Activated CD4-positive, alpha-beta T cell treated with anti-CD3 and anti-CD28 coated beads for 36 hours (primary cell): ENCODE results near the gene CNTNAP2. TPM values are rescaled to one million over a fixed set of nuclear protein-coding genes. Genes with fewer than 3 reads are reported as not detected.
A peak's percentile ranks its signal among the peaks of the same experiment; 100 is the strongest.

Experiments used
- ATAC-seq: fragments of 200-7000 bp; cut with Tn5 transposase; one replicate; pipeline ENCODE4 v1.10.0; 2021; ENCODE audit warnings: mild to moderate bottlenecking, moderate library complexity
- CTCF ChIA-PET: fragments of 350-600 bp; sonication (Branson Sonifier 250); formaldehyde crosslinking; loops from one replicate; lab custom pipeline; 2021; ENCODE audit warnings: antibody characterized with exemption; lab: Charles Lee
- POLR2A ChIA-PET: fragments of 350-600 bp; sonication (Branson Sonifier 250); formaldehyde crosslinking; loops from one replicate; lab custom pipeline; 2021; ENCODE audit warnings: antibody characterized with exemption, inconsistent platforms; lab: Charles Lee
- DNase-seq: peaks from one replicate; pipeline ENCODE4 v3.0.0-alpha.2; 2020
- H3K27ac Mint-ChIP-seq: one replicate; pipeline ENCODE4 v1.8.0; 2021; ENCODE audit warnings: mixed read lengths
- H3K27me3 Mint-ChIP-seq: one replicate; pipeline ENCODE4 v1.8.0; 2021; ENCODE audit warnings: mixed read lengths
- H3K36me3 Mint-ChIP-seq: one replicate; pipeline ENCODE4 v1.8.0; 2021; ENCODE audit warnings: low read depth, mixed read lengths
- H3K4me1 Mint-ChIP-seq: one replicate; pipeline ENCODE4 v1.8.0; 2021; ENCODE audit warnings: mixed read lengths
- H3K4me3 Mint-ChIP-seq: one replicate; pipeline ENCODE4 v1.8.0; 2021; ENCODE audit warnings: mild to moderate bottlenecking, moderate library complexity, mixed read lengths
- H3K9me3 Mint-ChIP-seq: one replicate; pipeline ENCODE4 v1.8.0; 2021; ENCODE audit warnings: low read depth, mixed read lengths
- intact Hi-C, 2 experiments: fragments of 100-400 bp; cut with DNase I in 1 of 2; cut with micrococcal nuclease in 1 of 2; formaldehyde crosslinking; loops; one replicate each; pipeline versions ENCODE4 v1.14.2 to v1.15.1; 2022 to 2024; cut with DNase I, micrococcal nuclease
- total RNA-seq, 2 experiments: library from RNA; stranded (reverse); gene quantifications; one replicate each; pipeline ENCODE4 v1.2.3, GENCODE V29; 2021

The CNTNAP2 gene
- total RNA-seq, 2 experiments from 2014 or later: not detected

GRCh38 chr7:146701166-146701565 lies 584.6 kb downstream of the CNTNAP2 start:
- DNase-seq (no peak), ATAC-seq (no peak)
- Mint-ChIP-seq H3K27ac (no peak overlapping the region), H3K4me3 (no peak overlapping the region), H3K36me3 (no peaks in the 10 kb centered on the region), H3K4me1 (no peaks in the 10 kb centered on the region), H3K27me3 (no peaks in the 10 kb centered on the region), H3K9me3 (peaks cover 6% of the 10 kb centered on the region)
- intact Hi-C loops: no loop called here
- CTCF ChIA-PET: no interaction called here
- POLR2A ChIA-PET: no interaction called here

GRCh38 chr7:146702898-146703297 lies 586.3 kb downstream of the CNTNAP2 start:
- DNase-seq (no peak), ATAC-seq (no peak)
- Mint-ChIP-seq H3K27ac (no peak overlapping the region), H3K27me3 (no peaks in the 10 kb centered on the region), H3K4me1 (no peaks in the 10 kb centered on the region), H3K4me3 (no peak overlapping the region), H3K36me3 (no peaks in the 10 kb centered on the region), H3K9me3 (peaks cover 2% of the 10 kb centered on the region)
- intact Hi-C loops: no loop called here
- CTCF ChIA-PET: no interaction called here
- POLR2A ChIA-PET: no interaction called here

- Mint-ChIP-seq H3K27me3 (no peaks in the 10 kb centered on the region), H3K36me3 (no peaks in the 10 kb centered on the region), H3K9me3 (peaks cover 7% of the 10 kb centered on the region), H3K27ac (no peak overlapping the region), H3K4me3 (no peak overlapping the region), H3K4me1 (no peaks in the 10 kb centered on the region)
- ATAC-seq (no peak), DNase-seq (no peak)
- POLR2A ChIA-PET: no interaction called here
- CTCF ChIA-PET: no interaction called here
- intact Hi-C loops: no loop called here
These were observed 592.9 kb downstream of the CNTNAP2 start for GRCh38 chr7:146709451-146710027.

- Mint-ChIP-seq H3K4me3 (no peak overlapping the region), H3K27ac (no peak overlapping the region), H3K4me1 (no peaks in the 10 kb centered on the region), H3K36me3 (no peaks in the 10 kb centered on the region), H3K27me3 (no peaks in the 10 kb centered on the region), H3K9me3 (peaks cover 5% of the 10 kb centered on the region)
- no peak for DNase-seq
- intact Hi-C loops: no loop called here
- ChIA-PET CTCF (no interaction called here), POLR2A (no interaction called here)
- no peak for ATAC-seq
These were observed 596.6 kb downstream of the CNTNAP2 start for GRCh38 chr7:146713205-146713604.

- ATAC-seq (no peak), DNase-seq (peak; percentile 4)
- no peak overlapping the region for H3K27ac Mint-ChIP-seq
- no peaks in the 10 kb centered on the region for H3K36me3 Mint-ChIP-seq
- no peaks in the 10 kb centered on the region for H3K4me1 Mint-ChIP-seq
- POLR2A ChIA-PET: interaction anchor here (0.6 kb wide), 1 partner anchor 494 kb away, joined by 3 read pairs; no protein-coding TSS in a partner anchor
- CTCF ChIA-PET: no interaction called here
- no peaks in the 10 kb centered on the region for H3K27me3 Mint-ChIP-seq
- peaks cover 5% of the 10 kb centered on the region for H3K9me3 Mint-ChIP-seq
- no peak overlapping the region for H3K4me3 Mint-ChIP-seq
- intact Hi-C loops: no loop called here
These were observed 597.3 kb downstream of the CNTNAP2 start for GRCh38 chr7:146713934-146714333.

GRCh38 chr7:146720195-146720594 lies 603.6 kb downstream of the CNTNAP2 start:
- Mint-ChIP-seq H3K9me3 (no peaks in the 10 kb centered on the region), H3K36me3 (no peaks in the 10 kb centered on the region), H3K4me1 (no peaks in the 10 kb centered on the region), H3K27me3 (no peaks in the 10 kb centered on the region), H3K27ac (no peak overlapping the region), H3K4me3 (no peak overlapping the region)
- intact Hi-C loops: no loop called here
- DNase-seq: no peak
- ATAC-seq: no peak
- ChIA-PET POLR2A (no interaction called here), CTCF (interaction anchor here (0.6 kb wide), 1 partner anchor 1276 kb away, joined by 3 read pairs; no protein-coding TSS in a partner anchor)

- Mint-ChIP-seq H3K27ac (no peak overlapping the region), H3K27me3 (no peaks in the 10 kb centered on the region), H3K9me3 (no peaks in the 10 kb centered on the region), H3K36me3 (no peaks in the 10 kb centered on the region), H3K4me3 (no peak overlapping the region), H3K4me1 (no peaks in the 10 kb centered on the region)
- intact Hi-C loops: no loop called here
- DNase-seq (no peak), ATAC-seq (no peak)
- CTCF ChIA-PET: no interaction called here
- POLR2A ChIA-PET: no interaction called here
These were observed 606.4 kb downstream of the CNTNAP2 start for GRCh38 chr7:146722986-146723385.

GRCh38 chr7:146725520-146725919 lies 608.9 kb downstream of the CNTNAP2 start:
- Mint-ChIP-seq H3K36me3 (no peaks in the 10 kb centered on the region), H3K4me3 (no peak overlapping the region), H3K4me1 (no peaks in the 10 kb centered on the region), H3K27me3 (no peaks in the 10 kb centered on the region), H3K27ac (no peak overlapping the region), H3K9me3 (no peaks in the 10 kb centered on the region)
- ChIA-PET CTCF (no interaction called here), POLR2A (no interaction called here)
- no peak for DNase-seq
- intact Hi-C loops: no loop called here
- no peak for ATAC-seq

GRCh38 chr7:146728141-146728540 lies 611.5 kb downstream of the CNTNAP2 start:
- H3K9me3 Mint-ChIP-seq: no peaks in the 10 kb centered on the region
- H3K27me3 Mint-ChIP-seq: no peaks in the 10 kb centered on the region
- H3K4me1 Mint-ChIP-seq: no peaks in the 10 kb centered on the region
- ChIA-PET CTCF (no interaction called here), POLR2A (no interaction called here)
- no peak overlapping the region for H3K4me3 Mint-ChIP-seq
- H3K36me3 Mint-ChIP-seq: no peaks in the 10 kb centered on the region
- DNase-seq (no peak), ATAC-seq (no peak)
- intact Hi-C loops: no loop called here
- H3K27ac Mint-ChIP-seq: no peak overlapping the region

GRCh38 chr7:146728611-146729010 lies 612.0 kb downstream of the CNTNAP2 start:
- no peak for DNase-seq

GRCh38 chr7:146731185-146731584 lies 614.6 kb downstream of the CNTNAP2 start:
- intact Hi-C loops: no loop called here
- no peaks in the 10 kb centered on the region for H3K4me1 Mint-ChIP-seq
- CTCF ChIA-PET: interaction anchor here (1.4 kb wide), 1 partner anchor 11 kb away, joined by 3 read pairs; no protein-coding TSS in a partner anchor

More at GRCh38 chr7:146728611-146729010, 612.0 kb downstream of the CNTNAP2 start:
- POLR2A ChIA-PET: no interaction called here
- Mint-ChIP-seq H3K27me3 (no peaks in the 10 kb centered on the region), H3K9me3 (no peaks in the 10 kb centered on the region), H3K4me1 (no peaks in the 10 kb centered on the region), H3K4me3 (no peak overlapping the region), H3K27ac (no peak overlapping the region), H3K36me3 (no peaks in the 10 kb centered on the region)
- ATAC-seq: no peak
- CTCF ChIA-PET: no interaction called here
- intact Hi-C loops: no loop called here

GRCh38 chr7:146735992-146736391 lies 619.4 kb downstream of the CNTNAP2 start:
- H3K4me1 Mint-ChIP-seq: no peaks in the 10 kb centered on the region

More at GRCh38 chr7:146731185-146731584, 614.6 kb downstream of the CNTNAP2 start:
- H3K27me3 Mint-ChIP-seq: no peaks in the 10 kb centered on the region
- H3K9me3 Mint-ChIP-seq: no peaks in the 10 kb centered on the region
- ATAC-seq: no peak
- H3K36me3 Mint-ChIP-seq: no peaks in the 10 kb centered on the region
- H3K27ac Mint-ChIP-seq: no peak overlapping the region
- POLR2A ChIA-PET: no interaction called here
- no peak for DNase-seq
- H3K4me3 Mint-ChIP-seq: no peak overlapping the region

More at GRCh38 chr7:146735992-146736391, 619.4 kb downstream of the CNTNAP2 start:
- Mint-ChIP-seq H3K27me3 (no peaks in the 10 kb centered on the region), H3K27ac (no peak overlapping the region), H3K9me3 (peaks cover 9% of the 10 kb centered on the region), H3K36me3 (no peaks in the 10 kb centered on the region), H3K4me3 (no peak overlapping the region)
- CTCF ChIA-PET: no interaction called here
- DNase-seq (no peak), ATAC-seq (no peak)
- intact Hi-C loops: no loop called here
- POLR2A ChIA-PET: no interaction called here
